HG03095 (cell line): ENCODE results near the gene UBXN7.
"Not testable (repeated sequence)": the region's sequence is repeated elsewhere in the genome, so short reads cannot be mapped to it uniquely, and the experiment has no call there.

ENCODE experiments used
- ATAC-seq: cut with Tn5 transposase; IDR thresholded peaks from one replicate; pipeline ENCODE4 v1.9.1; 2021; ENCODE audit warnings: moderate library complexity; ENCODE audit not compliant: unreplicated experiment

The UBXN7 gene

DNA sequence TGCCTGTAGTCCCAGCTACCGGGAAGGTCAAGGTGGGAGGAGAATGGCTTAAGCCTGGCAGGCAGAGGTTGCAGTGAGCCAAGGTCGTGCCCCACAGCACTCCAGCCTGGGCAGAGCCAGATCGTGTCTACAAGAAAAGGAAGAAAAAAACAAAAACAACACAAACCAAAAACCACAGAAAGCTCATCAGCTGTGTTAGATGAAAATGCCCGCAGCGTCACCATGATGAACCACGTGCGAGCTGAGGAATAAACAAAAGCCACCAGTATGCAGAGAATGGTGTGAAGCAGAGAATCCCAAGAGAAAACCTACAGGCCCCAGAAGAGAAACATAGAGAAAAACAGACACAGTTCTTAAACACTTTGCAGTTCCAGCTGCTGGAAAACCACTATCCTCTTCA lies 74.3 kb downstream of the UBXN7 start:
- no peak for ATAC-seq

DNA sequence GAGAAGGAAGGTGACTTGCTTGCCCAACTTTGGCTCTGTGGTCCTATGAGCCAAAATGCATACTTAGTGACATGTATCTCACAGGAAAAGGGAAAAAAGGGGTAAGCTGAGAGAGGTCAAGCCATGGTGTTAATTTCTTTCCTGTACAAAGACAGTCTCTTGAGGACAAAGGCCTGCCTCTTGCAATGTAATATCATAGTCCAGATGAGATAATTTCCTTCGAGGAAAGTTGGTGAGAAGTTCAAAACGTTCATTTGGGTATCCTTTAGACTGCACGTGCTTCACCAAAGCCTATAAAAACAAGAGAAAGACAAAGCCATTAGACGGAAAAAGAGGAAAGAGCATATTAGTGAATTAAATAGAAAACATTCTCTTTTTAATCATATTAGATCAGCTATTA lies 75.7 kb downstream of the UBXN7 start:
- ATAC-seq, result no peak

DNA sequence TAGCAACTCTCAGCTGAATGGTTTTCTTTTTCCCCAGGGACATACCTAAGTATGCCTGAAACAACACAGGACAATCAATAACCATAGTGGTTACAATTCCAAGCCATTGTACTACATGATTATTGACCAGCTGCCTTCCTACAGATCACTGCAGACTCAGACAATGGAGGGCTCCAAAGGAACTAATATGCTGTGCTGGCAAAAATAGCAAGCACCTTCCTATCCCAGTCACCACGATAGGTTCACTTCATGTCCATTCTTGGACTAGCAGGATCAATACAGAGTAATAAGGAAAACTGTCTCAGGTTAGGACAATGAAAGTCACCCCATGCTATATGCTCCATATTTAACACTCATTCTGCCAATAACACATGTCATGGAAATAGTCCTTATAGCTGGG lies 76.6 kb downstream of the UBXN7 start:
- ATAC-seq, result no peak

DNA sequence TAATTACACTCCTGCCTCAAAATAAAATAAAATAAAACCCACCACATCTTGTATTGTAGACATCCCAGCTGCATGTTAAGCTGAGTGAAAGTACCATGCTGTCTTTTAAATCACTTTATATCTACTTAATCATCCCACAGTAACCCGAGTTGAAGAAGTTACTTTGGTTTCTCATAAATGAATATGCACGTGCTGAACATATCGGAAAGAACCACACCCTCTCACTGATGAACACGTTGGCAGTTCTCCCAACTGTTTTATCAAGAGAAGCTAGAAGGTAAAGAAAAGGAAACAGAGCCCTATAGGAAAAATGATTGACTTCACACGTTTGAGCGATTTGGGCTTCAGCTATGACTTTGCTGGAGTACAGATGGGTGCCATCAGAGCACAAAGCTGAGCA lies 78.1 kb downstream of the UBXN7 start:
- ATAC-seq, result no peak

DNA sequence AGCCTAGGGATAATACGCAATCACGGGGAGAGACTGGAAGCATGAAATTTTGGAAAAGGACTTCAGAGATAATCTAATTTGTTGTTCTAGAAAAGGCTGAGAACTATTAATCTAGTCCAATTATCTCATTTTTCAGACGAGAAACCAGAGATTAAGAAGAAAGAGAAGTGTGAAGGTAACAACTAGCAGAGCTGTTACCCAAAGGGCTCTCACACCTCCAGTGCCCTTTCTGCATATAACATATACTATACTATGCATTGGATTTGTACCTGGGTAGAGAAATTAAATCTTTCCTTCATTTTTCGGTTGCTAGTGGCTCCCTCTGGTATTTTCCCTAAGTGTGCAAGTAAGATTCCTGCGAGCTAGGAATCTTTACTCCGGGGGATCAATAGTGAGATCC lies 80.7 kb downstream of the UBXN7 start:
- ATAC-seq, result no peak

DNA sequence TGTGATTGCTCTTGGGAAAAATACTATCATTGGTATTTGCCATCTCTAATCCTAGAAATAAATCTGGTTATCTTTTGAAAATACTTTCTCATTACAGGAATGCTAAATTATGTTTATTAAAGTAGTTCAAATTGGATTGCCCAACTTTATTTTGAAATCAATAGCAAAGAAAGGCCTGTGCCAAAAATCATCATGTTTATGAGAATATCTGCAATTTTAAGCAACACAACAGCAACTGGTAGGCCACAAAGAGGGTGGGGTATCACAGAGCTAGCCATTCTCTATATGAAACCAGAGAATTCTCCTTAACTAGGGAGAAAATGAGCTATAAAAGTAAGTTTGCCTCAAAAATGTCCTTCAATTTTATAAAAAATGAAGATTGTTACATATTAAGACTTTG lies 82.2 kb downstream of the UBXN7 start:
- no peak for ATAC-seq

DNA sequence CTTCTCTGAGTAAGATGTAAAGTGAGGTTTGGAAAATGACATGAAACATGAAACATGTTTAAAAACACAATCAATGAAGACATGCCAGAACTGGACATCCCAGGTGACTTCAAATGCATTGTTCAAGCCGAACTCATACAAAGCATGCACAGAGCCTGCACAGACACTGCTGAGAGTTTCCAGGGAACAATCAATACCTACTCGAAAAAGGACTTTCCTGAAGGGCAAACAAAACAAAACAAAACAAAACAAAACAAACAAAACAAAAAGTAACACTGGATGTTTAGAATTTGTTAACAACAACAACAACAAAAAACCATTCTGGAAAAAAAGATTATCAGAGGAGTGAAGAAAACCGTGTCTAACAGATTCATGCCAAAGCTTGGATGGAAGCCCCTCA lies 83.5 kb downstream of the UBXN7 start:
- ATAC-seq, result no peak

DNA sequence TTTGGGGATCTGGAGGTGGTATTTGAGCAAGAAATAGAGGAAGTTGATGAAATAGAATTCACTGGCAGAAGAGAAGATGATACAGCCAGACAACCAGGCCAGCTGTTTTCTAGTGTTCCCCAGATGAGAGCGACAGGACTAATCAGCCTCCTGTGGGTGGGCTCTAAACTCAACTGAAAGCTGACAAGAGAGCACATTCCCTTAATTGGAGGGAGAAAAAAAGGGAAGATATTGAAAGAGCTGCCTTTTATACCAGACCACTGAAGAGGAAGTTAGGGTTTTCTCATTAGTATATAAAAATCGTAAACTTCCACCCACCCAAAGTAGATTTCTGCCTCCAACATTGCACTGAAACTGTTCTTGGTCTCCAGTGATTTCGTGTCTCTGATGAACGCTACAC lies 87.6 kb downstream of the UBXN7 start:
- no peak for ATAC-seq

DNA sequence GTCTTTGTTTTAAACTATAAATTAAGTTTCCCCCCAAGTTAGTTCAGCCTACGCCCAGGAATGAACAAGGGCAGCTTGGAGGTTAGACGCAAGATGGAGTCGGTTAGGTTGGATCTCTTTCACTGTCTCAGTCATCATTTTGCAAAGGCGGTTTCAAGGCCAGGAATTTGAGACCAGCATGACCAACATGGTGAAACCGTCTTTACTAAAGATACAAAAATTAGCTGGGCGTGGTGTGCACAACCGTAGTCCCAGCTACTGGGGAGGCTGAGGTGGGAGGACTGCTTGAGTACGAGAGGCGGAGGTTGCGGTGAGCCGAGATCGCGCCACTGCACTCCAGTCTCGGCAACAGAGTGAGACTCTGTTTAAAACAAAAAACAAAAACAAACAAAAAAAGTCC lies 88.3 kb downstream of the UBXN7 start:
- ATAC-seq, result not testable (repeated sequence)

DNA sequence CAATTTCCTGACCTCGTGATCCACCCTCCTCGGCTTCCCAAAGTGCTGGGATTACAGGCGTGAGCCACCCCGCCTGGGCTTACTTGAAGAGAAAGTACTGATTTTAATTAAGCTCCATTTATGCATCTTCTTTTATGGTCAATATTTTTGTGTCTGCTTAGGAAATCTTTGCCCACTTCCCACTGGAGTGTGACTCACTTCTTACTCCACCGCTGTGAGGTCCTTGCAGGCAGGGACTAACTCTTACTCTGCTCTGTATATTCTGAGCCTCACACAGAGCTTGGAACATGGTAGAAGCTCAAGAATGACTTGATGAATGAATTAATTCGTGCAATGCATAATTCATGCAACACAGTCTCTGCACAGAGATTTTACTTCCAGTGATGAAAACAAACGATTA lies 91.1 kb downstream of the UBXN7 start:
- ATAC-seq, result no peak

DNA sequence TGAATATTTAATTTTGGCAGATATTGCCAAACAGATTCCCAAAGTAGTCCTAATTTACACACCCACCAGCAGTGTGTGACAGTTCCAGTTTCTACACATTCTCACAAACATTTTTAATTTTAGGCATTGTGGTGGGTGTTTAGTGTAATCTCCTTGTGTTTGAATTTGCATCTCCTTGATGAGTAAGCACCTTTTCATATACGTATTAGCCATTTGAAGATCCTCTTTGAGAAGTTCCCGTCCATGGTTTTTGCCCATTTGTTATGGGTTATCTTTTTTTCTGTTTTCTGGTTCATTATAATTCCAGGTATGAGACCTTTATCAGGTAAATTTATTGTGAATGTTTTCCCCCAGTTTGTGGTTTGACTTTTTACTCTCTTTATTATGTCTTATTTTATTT lies 91.8 kb downstream of the UBXN7 start:
- no peak for ATAC-seq

DNA sequence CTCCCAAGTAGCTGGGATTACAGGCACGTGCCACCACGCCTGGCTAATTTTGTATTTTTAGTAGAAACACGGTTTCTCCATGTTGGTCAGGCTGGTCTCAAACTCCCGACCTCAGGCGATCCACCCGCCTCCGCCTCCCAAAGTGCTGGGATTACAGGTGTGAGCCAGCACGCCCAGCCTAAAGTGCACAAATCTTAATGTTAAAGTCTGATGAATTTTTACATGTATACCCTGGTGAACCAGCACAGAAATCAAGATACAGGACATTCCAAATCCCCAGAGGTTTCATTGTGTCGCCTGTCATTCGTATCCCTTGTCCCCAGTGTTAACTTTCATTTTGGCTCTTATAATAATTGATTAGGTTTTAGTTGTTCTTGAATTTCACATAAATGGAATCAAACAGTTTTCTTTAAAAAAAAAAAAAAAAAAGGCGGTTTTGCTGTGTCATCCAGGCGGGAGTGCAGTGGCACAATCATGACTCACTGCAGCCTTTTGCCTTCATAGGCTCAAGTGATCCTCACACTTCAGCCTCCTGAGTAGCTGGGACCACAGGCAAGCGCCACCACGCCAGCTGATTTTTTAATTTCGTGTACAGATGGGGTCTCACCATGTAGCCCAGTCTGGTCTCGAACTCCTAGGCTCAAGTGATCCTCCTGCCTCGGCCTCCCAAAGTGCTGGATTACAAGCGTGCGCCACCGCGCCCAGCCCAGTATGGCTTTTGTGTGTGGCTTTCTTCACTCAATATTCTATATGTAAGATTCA lies 92.6 kb downstream of the UBXN7 start:
- no peak for ATAC-seq

DNA sequence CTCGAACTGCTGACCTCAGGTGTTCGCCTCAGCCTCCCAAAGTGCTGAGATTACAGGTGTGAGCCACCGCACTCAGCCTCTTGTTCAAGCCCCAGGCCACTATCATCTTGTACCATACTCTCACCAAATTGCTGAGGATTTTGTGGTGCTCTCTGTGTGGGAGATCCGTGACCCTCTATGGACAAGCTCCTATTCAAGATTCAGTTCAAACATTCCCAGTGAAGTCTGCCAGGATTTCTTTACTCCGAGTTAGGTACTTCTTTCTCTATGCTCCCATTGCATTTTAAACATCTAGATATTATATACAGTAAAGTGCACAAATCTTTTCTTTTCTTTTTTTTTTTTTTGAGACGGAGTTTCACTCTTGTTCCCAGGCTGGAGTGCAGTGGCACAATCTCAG lies 93.2 kb downstream of the UBXN7 start:
- no peak for ATAC-seq

DNA sequence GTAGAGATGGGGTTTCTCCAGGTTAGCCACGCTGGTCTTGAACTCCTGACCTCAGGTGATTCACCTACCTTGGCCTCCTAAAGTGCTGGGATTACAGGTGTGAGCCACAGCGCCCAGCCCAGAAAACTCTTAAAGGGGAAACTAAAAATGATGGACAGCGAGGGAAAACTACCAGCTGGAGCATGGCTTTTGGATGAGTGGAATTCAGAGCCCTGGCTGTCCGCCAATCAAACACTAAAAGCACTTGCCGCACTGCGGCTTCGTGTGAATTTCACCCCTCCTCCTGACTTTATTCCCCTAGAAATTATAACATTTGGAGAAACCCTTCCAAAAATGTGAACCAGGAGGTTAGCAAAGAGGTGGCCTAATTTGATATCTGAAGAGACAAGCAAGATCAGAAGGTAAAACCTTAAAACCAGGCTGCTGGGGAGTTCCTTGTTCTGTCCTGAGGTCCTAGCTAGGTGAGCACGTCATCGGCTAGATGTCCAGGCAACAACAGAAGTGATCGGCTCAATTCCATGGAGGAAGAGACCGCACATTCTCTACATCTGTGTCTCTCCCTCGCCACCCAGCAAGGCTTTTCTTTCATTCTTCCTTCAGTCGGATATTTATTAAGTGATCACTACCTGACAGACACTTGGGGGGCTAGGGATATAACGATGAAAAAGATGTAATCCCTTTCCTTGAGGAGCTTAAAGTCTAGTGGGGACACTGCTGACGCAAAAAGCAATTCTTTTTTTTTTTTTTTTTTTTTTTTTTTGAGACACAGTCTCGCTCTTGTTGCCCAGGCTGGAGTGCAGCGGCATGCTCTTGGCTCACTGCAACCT lies 95.7 kb downstream of the UBXN7 start:
- ATAC-seq, result no peak

DNA sequence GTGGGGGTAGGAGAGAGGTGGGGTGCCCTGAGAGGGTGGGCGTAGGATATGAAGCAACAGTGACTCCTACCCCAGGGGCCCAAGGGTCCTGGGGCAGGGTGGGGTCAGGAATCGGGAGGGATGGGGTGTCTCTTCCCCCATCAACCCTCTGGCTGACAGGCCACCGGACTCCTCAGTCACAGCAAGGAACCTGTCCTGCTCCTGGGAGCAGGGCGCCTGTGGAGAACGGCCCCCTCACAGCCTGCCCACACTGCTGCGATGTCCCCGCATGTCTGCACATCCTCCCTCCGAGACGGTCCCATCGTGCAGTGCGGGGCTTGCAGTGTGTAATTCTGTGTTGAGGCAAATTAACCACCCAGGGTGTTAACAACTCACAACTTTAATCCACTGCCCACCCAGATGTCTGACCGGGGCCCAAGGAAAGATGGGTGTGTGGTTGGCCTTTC lies 96.7 kb downstream of the UBXN7 start:
- no peak for ATAC-seq

DNA sequence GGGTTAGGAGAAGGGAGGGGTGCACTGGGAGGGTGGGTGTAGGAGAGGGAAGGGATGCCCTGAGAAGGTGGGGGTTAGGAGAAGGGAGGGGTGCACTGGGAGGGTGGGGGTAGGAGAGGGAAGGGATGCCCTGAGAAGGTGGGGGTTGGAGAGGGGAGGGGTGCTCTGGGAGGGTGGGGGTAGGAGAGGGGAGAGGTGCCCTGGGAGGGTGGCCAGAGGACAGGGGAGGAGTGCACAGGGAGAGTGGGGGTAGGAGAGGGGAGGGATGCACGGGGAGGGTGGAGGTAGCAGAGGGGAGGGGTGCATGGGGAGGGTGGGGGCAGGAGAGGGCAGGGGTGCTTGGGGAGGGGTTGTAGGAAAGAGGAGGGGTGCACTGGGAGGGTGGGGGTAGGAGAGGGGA lies 97.2 kb downstream of the UBXN7 start:
- no peak for ATAC-seq

DNA sequence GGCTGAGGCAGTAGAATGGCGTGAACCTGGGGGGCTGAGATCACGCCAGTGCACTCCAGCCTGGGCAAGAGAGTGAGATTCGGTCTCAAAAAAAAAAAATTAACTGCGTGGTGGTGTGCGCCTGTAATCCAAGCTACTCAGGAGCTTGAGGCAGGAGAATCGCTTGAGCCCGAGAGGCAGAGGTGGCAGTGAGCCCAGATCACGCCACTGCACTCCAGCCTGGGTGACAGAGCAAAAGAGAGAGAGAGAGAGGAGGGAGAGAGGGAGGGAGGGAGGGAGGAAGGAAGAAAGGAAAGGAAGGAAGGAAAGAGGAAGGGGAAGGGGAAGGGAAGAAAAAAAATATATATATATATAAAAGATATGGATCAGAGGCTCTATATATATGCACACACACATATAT lies 100.1 kb downstream of the UBXN7 start:
- ATAC-seq, result no peak

DNA sequence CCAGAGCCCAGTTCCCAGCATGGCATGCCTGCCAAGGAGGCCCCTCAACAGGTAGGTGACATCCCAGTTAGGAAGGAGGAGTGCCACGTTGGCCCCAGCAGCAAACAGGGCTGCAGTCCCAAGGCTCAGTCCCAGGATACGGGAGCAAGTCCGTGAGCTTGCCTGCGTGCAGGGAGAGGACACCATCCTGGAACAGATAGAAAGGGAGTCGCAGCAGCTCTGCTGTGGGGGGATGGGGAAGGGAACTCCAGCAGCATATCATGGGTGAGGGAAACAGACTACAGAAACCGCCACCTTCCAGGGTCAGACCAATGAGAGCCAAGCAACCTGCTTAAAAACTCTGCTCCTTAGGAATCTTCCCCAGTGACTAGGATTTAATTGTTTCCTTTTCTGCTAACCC lies 104.8 kb downstream of the UBXN7 start:
- no peak for ATAC-seq

DNA sequence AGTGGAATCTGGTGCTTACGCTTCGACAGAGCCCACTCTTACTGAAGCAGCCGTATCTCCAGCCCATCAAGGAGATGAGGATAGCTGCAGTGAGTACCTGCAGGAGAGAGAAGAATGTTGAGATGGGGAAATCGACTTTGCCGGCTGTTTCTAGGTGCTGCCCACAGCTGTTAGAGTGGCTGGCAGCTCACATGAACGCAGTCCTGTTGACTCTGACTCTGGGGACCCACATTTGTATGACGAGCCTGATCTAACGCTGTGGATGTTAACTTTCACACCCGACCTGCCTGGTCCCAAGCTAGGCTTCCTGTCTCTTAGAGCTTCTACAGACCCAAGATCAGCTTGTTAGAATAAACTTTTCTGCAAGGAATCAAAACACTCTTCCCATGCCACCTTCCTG lies 105.3 kb downstream of the UBXN7 start:
- no peak for ATAC-seq

DNA sequence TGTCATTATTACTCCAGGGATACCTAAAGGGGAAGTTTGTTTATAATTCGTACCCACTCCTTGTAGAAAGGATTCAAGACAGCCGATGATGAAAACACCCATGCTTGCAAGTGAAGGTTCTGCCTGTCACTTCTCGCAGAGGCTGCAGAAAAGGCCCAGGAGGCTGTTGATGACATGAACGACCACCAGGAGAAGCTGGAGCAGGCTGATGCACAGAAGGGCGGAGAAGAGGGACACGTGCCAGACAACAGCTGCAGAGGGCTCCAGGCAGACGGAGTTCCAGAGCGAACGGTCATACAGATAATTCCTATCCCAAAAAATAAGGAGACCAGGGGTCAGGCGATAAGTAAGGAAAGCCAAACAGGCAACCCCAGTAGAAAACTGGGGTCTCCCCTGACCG lies 108.5 kb downstream of the UBXN7 start:
- ATAC-seq, result no peak

DNA sequence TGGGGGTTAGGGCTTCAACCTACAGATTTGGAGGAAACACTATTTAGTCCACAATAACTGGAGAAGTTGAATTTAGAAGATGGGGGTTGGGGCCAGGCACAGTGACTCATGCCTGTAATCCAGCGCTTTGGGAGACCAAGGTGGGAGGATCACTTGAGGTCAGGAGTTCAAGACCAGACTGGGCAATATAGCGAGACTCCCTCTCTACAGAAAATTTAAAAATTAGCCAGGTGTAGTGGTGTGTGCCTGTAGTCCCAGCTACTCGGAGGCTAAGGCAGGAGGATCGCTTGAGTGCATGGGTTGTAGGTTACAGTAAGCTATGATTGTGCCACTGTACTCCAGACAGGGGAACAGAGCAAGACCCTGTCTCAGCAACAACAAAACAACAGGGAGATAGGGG lies 109.2 kb downstream of the UBXN7 start:
- no peak for ATAC-seq

DNA sequence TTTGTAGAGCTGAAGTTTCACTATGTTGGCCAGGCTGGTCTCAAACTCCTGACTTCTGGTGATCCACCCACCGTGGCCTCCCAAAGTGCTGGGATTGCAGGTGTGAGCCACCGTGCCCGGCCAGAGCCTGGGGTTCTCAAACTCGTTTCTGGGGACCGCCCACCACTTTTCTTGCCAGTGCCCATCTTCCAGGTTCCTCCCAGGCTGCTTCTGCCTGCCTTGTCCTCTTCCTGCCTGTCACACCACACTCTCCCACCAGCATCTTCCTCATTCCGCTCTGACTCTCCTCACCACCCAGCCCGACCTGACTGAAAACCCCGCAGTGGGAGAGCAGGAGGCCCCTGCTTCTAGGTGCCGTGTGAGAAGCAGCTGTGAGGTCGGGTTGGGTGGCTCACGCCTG lies 111.1 kb downstream of the UBXN7 start:
- no peak for ATAC-seq
